Measurements from ENCODE around the gene TNK2. TPM values are rescaled to one million over a fixed set of nuclear protein-coding genes. Genes with fewer than 3 reads are reported as not detected.
A peak's percentile ranks its signal among the peaks of the same experiment; 100 is the strongest.

TNK2 gene
- total RNA-seq, 1 experiment from 2014 or later: 18.2 TPM

DNA sequence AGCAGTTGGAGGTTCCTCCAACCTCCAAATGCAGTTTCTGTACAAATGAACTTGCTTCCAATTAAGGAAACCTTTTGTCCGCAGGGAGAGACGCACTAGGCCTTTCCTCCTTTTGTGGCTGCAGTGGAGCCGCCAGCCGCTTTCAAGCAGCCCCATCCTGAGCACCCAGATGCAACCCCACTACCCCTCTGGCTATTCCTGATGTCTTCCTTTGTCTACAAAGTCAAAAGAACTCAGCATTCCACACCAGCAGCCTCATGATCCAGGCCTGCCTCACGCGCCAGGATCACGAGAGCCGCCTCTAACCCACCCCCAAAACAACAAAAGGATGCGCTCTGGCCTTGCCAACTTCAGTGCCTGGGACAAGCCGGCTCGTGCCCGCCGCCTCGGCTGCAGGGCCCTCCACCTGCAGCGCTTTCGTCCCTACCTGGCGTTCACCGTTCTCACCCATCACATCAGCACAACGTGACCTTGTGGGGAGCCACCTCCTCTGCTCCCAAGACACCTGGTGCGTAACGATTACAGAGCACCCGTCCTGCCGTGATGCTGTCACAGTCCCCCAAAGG, 48.4 kb downstream of the TNK2 start:
- Histone ChIP-seq H3K36me3 (ENCODE audit: insufficient read depth, low read length, poor library complexity, severe bottlenecking) (no peaks in the 10 kb centered on the region), H3K27ac (ENCODE audit: low read depth, low read length, poor library complexity, severe bottlenecking) (no peak overlapping the region), H3K4me3 (ENCODE audit: low read depth, low read length, poor library complexity, severe bottlenecking) (no peak overlapping the region), H3K4me1 (ENCODE audit: insufficient read depth, low read length, poor library complexity, severe bottlenecking) (no peaks in the 10 kb centered on the region), H3K27me3 (replicated peaks; ENCODE audit: insufficient read depth, low read depth, low read length, poor library complexity) (no peaks in the 10 kb centered on the region), H3K9me3 (ENCODE audit: low read depth, low read length, poor library complexity, severe bottlenecking) (no peaks in the 10 kb centered on the region)
- CTCF ChIA-PET: interaction anchor here (0.9 to 1.4 kb wide), 3 partner anchors 9 to 55 kb away, joined by 3 to 24 read pairs (median 7); no protein-coding TSS in a partner anchor
- no peak for DNase-seq (ENCODE audit: low spot score)
- no peak for TF ChIP-seq EZH2 (IDR thresholded peaks at IDR 0.05; ENCODE audit: borderline replicate concordance, low read depth, low read length, poor library complexity, severe bottlenecking)
- TF ChIP-seq, protein P1, sequence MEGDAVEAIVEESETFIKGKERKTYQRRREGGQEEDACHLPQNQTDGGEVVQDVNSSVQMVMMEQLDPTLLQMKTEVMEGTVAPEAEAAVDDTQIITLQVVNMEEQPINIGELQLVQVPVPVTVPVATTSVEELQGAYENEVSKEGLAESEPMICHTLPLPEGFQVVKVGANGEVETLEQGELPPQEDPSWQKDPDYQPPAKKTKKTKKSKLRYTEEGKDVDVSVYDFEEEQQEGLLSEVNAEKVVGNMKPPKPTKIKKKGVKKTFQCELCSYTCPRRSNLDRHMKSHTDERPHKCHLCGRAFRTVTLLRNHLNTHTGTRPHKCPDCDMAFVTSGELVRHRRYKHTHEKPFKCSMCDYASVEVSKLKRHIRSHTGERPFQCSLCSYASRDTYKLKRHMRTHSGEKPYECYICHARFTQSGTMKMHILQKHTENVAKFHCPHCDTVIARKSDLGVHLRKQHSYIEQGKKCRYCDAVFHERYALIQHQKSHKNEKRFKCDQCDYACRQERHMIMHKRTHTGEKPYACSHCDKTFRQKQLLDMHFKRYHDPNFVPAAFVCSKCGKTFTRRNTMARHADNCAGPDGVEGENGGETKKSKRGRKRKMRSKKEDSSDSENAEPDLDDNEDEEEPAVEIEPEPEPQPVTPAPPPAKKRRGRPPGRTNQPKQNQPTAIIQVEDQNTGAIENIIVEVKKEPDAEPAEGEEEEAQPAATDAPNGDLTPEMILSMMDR (conservative IDR thresholded peaks at IDR 0.05; ENCODE audit: low read depth, low read length): no peak
- POLR2A ChIA-PET (ENCODE audit: low non-redundant PET): no interaction called here
- intact Hi-C loops (cut with micrococcal nuclease; ENCODE audit: unreplicated experiment): loop anchor here (1.0 to 10.0 kb wide), 2 partner anchors 55 to 215 kb away; no protein-coding TSS in a partner anchor
- no TSS peak for BruUV-seq (replicated peaks)

DNA sequence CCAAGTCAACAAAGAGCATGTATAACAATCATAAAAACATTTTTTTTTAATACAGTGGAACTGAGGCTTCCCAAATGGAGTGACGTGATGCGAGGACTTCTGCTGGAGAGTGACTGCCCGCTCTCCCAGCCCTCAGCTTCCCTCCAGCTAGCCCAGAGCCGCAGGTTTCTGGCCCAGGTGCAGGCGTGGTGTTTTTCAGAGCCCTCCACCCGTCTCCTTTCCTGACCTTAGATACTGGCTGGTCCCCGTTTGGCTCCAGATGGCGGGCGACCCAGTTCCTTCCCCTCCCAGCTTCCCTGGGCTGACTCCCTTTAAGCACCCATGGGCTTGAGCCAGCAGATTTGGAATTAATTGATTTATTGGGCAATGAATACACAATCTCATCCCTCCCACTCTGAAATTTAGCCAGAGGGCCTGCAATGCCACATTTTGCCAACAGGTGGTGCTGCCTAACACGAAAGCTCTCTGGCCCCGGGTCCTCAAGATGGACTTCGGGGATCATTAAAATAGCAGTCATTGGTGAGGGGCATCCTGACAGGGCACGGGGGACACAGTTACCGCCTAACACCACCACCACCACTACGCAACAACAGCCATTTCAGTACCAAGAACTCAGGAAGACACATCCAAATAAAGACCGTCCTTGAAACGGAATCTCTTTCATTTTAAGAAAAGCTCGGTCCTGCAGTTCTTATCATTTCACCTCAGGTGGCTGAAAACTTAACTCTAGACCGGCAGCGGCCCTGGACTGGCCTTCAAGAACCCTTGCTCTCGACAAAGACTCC, 49.1 kb downstream of the TNK2 start:
- Histone ChIP-seq H3K36me3 (ENCODE audit: insufficient read depth, low read length, poor library complexity, severe bottlenecking) (no peaks in the 10 kb centered on the region), H3K4me1 (ENCODE audit: insufficient read depth, low read length, poor library complexity, severe bottlenecking) (no peaks in the 10 kb centered on the region), H3K4me3 (ENCODE audit: low read depth, low read length, poor library complexity, severe bottlenecking) (no peak overlapping the region), H3K9me3 (ENCODE audit: low read depth, low read length, poor library complexity, severe bottlenecking) (no peaks in the 10 kb centered on the region), H3K27ac (ENCODE audit: low read depth, low read length, poor library complexity, severe bottlenecking) (no peak overlapping the region), H3K27me3 (replicated peaks; ENCODE audit: insufficient read depth, low read depth, low read length, poor library complexity) (no peaks in the 10 kb centered on the region)
- intact Hi-C loops (cut with micrococcal nuclease; ENCODE audit: unreplicated experiment): loop anchor here (1.0 to 10.0 kb wide), 2 partner anchors 56 to 214 kb away; no protein-coding TSS in a partner anchor
- BruUV-seq (replicated peaks): no TSS peak
- POLR2A ChIA-PET (ENCODE audit: low non-redundant PET): no interaction called here
- CTCF ChIA-PET: interaction anchor here (0.9 to 1.4 kb wide), 3 partner anchors 8 to 56 kb away, joined by 3 to 24 read pairs (median 7); no protein-coding TSS in a partner anchor
- DNase-seq (ENCODE audit: low spot score): peak; percentile 75
- no peak for TF ChIP-seq EZH2 (IDR thresholded peaks at IDR 0.05; ENCODE audit: borderline replicate concordance, low read depth, low read length, poor library complexity, severe bottlenecking)
- TF ChIP-seq, protein P1 (conservative IDR thresholded peaks at IDR 0.05; ENCODE audit: low read depth, low read length): peak; percentile 97

DNA sequence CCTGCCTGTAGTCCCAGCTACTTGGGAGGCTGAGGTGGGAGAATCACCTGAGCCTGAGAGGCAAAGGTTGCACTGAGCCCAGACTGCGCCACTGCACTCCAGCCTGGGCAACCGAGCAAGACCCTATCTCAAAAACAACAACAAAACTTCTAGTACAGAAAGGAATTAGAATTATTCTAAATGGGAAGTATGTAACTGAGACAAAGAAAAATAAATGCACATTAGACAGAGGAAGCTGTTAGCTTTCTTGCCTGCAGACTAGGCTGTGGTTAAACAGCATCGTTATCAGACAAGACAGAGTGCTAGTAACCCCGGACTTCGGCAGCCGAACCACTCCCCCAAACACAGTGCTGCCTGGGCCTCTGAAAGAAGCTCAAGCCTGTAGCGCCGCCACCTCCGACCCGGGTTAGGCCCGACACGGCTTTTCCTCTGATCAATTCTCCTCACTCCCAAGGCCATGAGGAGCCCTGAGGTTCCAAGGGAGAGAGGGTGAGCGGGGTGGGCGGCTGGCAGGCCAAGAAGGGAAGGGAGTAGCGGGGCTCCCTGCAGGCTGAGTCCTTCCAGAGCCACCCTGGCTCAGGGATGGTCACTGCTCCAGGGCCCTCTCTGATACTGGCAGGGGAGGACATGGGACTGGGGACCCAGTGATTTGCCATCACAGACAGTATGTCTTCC, 51.8 kb downstream of the TNK2 start:
- ChIA-PET CTCF (interaction anchor here (0.6 kb wide), 1 partner anchor 208 kb away, joined by 7 read pairs; no protein-coding TSS in a partner anchor), POLR2A (ENCODE audit: low non-redundant PET) (no interaction called here)
- no TSS peak for BruUV-seq (replicated peaks)
- Histone ChIP-seq H3K4me3 (ENCODE audit: low read depth, low read length, poor library complexity, severe bottlenecking) (no peak overlapping the region), H3K9me3 (ENCODE audit: low read depth, low read length, poor library complexity, severe bottlenecking) (no peaks in the 10 kb centered on the region), H3K4me1 (ENCODE audit: insufficient read depth, low read length, poor library complexity, severe bottlenecking) (no peaks in the 10 kb centered on the region), H3K27me3 (replicated peaks; ENCODE audit: insufficient read depth, low read depth, low read length, poor library complexity) (no peaks in the 10 kb centered on the region), H3K27ac (ENCODE audit: low read depth, low read length, poor library complexity, severe bottlenecking) (no peak overlapping the region), H3K36me3 (ENCODE audit: insufficient read depth, low read length, poor library complexity, severe bottlenecking) (no peaks in the 10 kb centered on the region)
- intact Hi-C loops (cut with micrococcal nuclease; ENCODE audit: unreplicated experiment): loop anchor here (10.0 kb wide), 1 partner anchor 212 kb away; no protein-coding TSS in a partner anchor
- no peak for TF ChIP-seq EZH2 (IDR thresholded peaks at IDR 0.05; ENCODE audit: borderline replicate concordance, low read depth, low read length, poor library complexity, severe bottlenecking)
- TF ChIP-seq, protein P1 (conservative IDR thresholded peaks at IDR 0.05; ENCODE audit: low read depth, low read length): no peak
- no peak for DNase-seq (ENCODE audit: low spot score)

Measured in A673 (cell line).